Uterine smooth muscle cell (primary cell): ENCODE data around the gene HADHA. TPM values are rescaled to one million over a fixed set of nuclear protein-coding genes. Genes with fewer than 3 reads are reported as not detected.

Experiments used
- total RNA-seq: library from RNA; depleted of rRNA; stranded (reverse); fragments of >200 nt; gene quantifications from 2 replicates; pipeline ENCODE4 v1.2.3, GENCODE V29; 2014

Gene HADHA
- total RNA-seq, result 159 and 176 TPM in 2 replicates

GRCh38 chr2:26244309-26245230 lies at the start of gene HADHA, which contains the start of gene HADHB:
TSS of gene HADHA (minus strand) at chr2:26244632. CDS start at chr2:26244596, 36 bp downstream.
TSS of gene HADHB (plus strand) at chr2:26244939. CDS start at chr2:26254255, 9,316 bp downstream.

GRCh38 chr2:26172871-26173775 lies 71.3 kb downstream of the HADHA start, which contains the start of gene GAREM2:
TSS of gene GAREM2 (plus strand) at chr2:26173088. CDS start at chr2:26173221, 133 bp downstream.

Other genes starting within 250 kb of the HADHA start
- 156 and 159 TPM in 2 replicates for gene RAB10, start 210.5 kb downstream of the HADHA start, total RNA-seq
- gene GAREM2, start 71.5 kb downstream of the HADHA start, total RNA-seq, result 0.22 and 0.50 TPM in 2 replicates
- gene HADHB, start 307 bp upstream of the HADHA start, total RNA-seq, result 89.1 and 99.8 TPM in 2 replicates
- 25.1 and 29.1 TPM in 2 replicates for gene SELENOI, start 101.5 kb upstream of the HADHA start, total RNA-seq
- 0.22 TPM in 1 of 2 replicates, not detected in the other for gene ADGRF3, start 102.2 kb upstream of the HADHA start, total RNA-seq
- under 0.01 and 0.22 TPM in 2 replicates for gene DRC1, start 157.3 kb upstream of the HADHA start, total RNA-seq
- gene OTOF, start 233.5 kb upstream of the HADHA start, total RNA-seq, result under 0.01 and 0.66 TPM in 2 replicates